HCT116 (cell line): ENCODE results near the gene MARCHF2. TPM values are rescaled to one million over a fixed set of nuclear protein-coding genes. Genes with fewer than 3 reads are reported as not detected.

Source experiments
- ATAC-seq: fragments of 200-7000 bp; cut with Tn5 transposase; 2 replicates; pipeline ENCODE4 v1.9.1; 2020; ENCODE audit warnings: mild to moderate bottlenecking, moderate library complexity
- BruUV-seq: library from RNA; stranded (reverse); fragments of 400-500 nt; replicated peaks from 2 replicates; lab custom pipeline; 2021; lab: Mats Ljungman, UMichigan
- CTCF ChIA-PET: fragments of 300-600 bp; sonication (Branson Sonifier 250); formaldehyde crosslinking; loops from one replicate; lab custom pipeline; 2021; ENCODE audit warnings: antibody characterized with exemption; lab: Charles Lee
- POLR2A ChIA-PET: fragments of 300-600, 350-600 bp; sonication (Branson Sonifier 250); formaldehyde crosslinking; loops from one replicate; lab custom pipeline; 2021; ENCODE audit warnings: antibody characterized with exemption; lab: Charles Lee
- RAD21 ChIA-PET, 2 experiments: fragments of 300-600 bp; sonication (Branson Sonifier 250); formaldehyde crosslinking; loops; one replicate each; lab custom pipeline; 2023; ENCODE audit warnings: low total read pairs in 2 of 2; ENCODE audit not compliant: uncharacterized antibody in 2 of 2, unreplicated experiment in 2 of 2, low non-redundant PET in 1 of 2; lab: Charles Lee
- DNase-seq: peaks from one replicate; pipeline ENCODE4 v3.0.0-alpha.2; 2010; ENCODE audit warnings: low read depth, low spot score
- H2AFZ ChIP-seq: fragments of 200-600 bp; shearing (Covaris generic), sonication (generic); 2 replicates; pipeline ENCODE4 v1.6.1; 2017; ENCODE audit warnings: low read depth, mixed run types, mixed read lengths, antibody characterized with exemption, low read length; ENCODE audit not compliant: poor library complexity, severe bottlenecking
- H3K27ac ChIP-seq: 2 replicates; pipeline ENCODE4 v1.5.1; 2012; ENCODE audit warnings: low read depth, low read length
- H3K27me3 ChIP-seq: fragments of 200-600 bp; sonication (generic); 2 replicates; pipeline ENCODE4 v1.6.1; 2016; ENCODE audit warnings: mixed run types, low read length, mixed read lengths; ENCODE audit not compliant: insufficient read depth
- H3K36me3 ChIP-seq, 2 experiments: fragments of 200-500 bp in 1 of 2; fragments of 200-600 bp in 1 of 2; sonication (Bioruptor generic) in 1 of 2; sonication (generic) in 1 of 2; 2 replicates each; pipeline versions ENCODE4 v1.5.1 to v1.6.1; 2014 to 2016; ENCODE audit warnings: low read length in 2 of 2, inconsistent platforms in 1 of 2, mixed read lengths in 1 of 2, mixed run types in 1 of 2; ENCODE audit not compliant: insufficient read depth in 2 of 2, control insufficient read depth in 1 of 2
- H3K4me1 ChIP-seq, 2 experiments: fragments of 200-600 bp in 1 of 2; sonication (generic) in 1 of 2; 2 replicates each; pipeline versions ENCODE4 v1.5.1 to v1.6.1; 2012 to 2017; ENCODE audit warnings: low read length in 2 of 2, inconsistent platforms in 1 of 2, mild to moderate bottlenecking in 1 of 2, mixed read lengths in 1 of 2, mixed run types in 1 of 2, moderate library complexity in 1 of 2; ENCODE audit not compliant: insufficient read depth in 2 of 2, control insufficient read depth in 1 of 2
- H3K4me2 ChIP-seq: fragments of 200-600 bp; sonication (generic); 2 replicates; pipeline ENCODE4 v1.6.1; 2017; ENCODE audit warnings: mixed run types, low read length, mixed read lengths
- H3K4me3 ChIP-seq, 2 experiments: fragments of 200-600 bp in 1 of 2; sonication (generic) in 1 of 2; replicated peaks in 1 of 2; 2 replicates each; pipeline ENCODE4 v1.5.1; 2011 to 2016; ENCODE audit warnings: low read length in 2 of 2, control low read depth in 1 of 2, low read depth in 1 of 2, mild to moderate bottlenecking in 1 of 2, mixed read lengths in 1 of 2, mixed run types in 1 of 2
- H3K79me2 ChIP-seq: fragments of 200-600 bp; sonication (generic); 2 replicates; pipeline ENCODE4 v1.6.1; 2017; ENCODE audit warnings: mild to moderate bottlenecking, mixed run types, low read length, moderate library complexity, mixed read lengths; ENCODE audit not compliant: insufficient read depth
- H3K9ac ChIP-seq: fragments of 200-600 bp; sonication (generic); 2 replicates; pipeline ENCODE4 v1.6.1; 2016; ENCODE audit warnings: low read length, mixed read lengths
- H3K9me2 ChIP-seq: fragments of 200-600 bp; sonication (generic), shearing (Covaris generic); 2 replicates; pipeline ENCODE4 v1.6.1; 2017; ENCODE audit warnings: mixed run types, mild to moderate bottlenecking, moderate library complexity; ENCODE audit not compliant: insufficient read depth
- H3K9me3 ChIP-seq, 2 experiments: fragments of 200-500 bp in 1 of 2; fragments of 200-600 bp in 1 of 2; sonication (Bioruptor generic) in 1 of 2; sonication (generic) in 1 of 2; 2 replicates each; pipeline ENCODE4 v1.6.1; 2014 to 2017; ENCODE audit warnings: low read length in 2 of 2, mixed read lengths in 2 of 2, inconsistent platforms in 1 of 2, low read depth in 1 of 2, mild to moderate bottlenecking in 1 of 2, mixed run types in 1 of 2, moderate library complexity in 1 of 2; ENCODE audit not compliant: control insufficient read depth in 1 of 2, insufficient read depth in 1 of 2
- H4K20me1 ChIP-seq: fragments of 200-600 bp; sonication (generic), shearing (Covaris generic); 2 replicates; pipeline ENCODE4 v1.6.1; 2017; ENCODE audit warnings: mixed run types, mild to moderate bottlenecking, moderate library complexity; ENCODE audit not compliant: insufficient read depth
- CEBPB ChIP-seq: IDR thresholded peaks from 2 replicates; pipeline ENCODE4 v1.6.1; 2012; ENCODE audit warnings: low read depth
- EZH2 ChIP-seq: fragments of 200-600 bp; sonication (generic); IDR thresholded peaks from 2 replicates; pipeline ENCODE4 v1.6.1; 2017; ENCODE audit warnings: antibody characterized with exemption, mixed run types
- EZH2phosphoT487 ChIP-seq: fragments of 200-600 bp; IDR thresholded peaks from 2 replicates; pipeline ENCODE4 v1.6.1; 2018; ENCODE audit warnings: antibody characterized with exemption, borderline replicate concordance
- FOSL1 ChIP-seq: IDR thresholded peaks from 2 replicates; pipeline ENCODE4 v1.6.1; 2012; ENCODE audit warnings: low read depth
- POLR2AphosphoS5 ChIP-seq: IDR thresholded peaks from 2 replicates; pipeline ENCODE4 v1.6.1; 2011; ENCODE audit warnings: mild to moderate bottlenecking, low read depth, low read length, moderate library complexity
- RAD21 ChIP-seq: IDR thresholded peaks from 2 replicates; pipeline ENCODE4 v1.6.1; 2012; ENCODE audit warnings: low read depth, mild to moderate bottlenecking
- SIN3A ChIP-seq: IDR thresholded peaks from 2 replicates; pipeline ENCODE4 v1.6.1; 2012; ENCODE audit warnings: low read depth
- SRF ChIP-seq: IDR thresholded peaks from 2 replicates; pipeline ENCODE4 v1.6.1; 2012; ENCODE audit warnings: low read depth
- TCF7L2 ChIP-seq: IDR thresholded peaks from 2 replicates; pipeline ENCODE4 v1.7.0; 2011; ENCODE audit warnings: borderline replicate concordance, inconsistent platforms; ENCODE audit not compliant: insufficient read depth, insufficient read length; ENCODE audit errors: extremely low read depth
- YY1 ChIP-seq: IDR thresholded peaks from 2 replicates; pipeline ENCODE4 v1.6.1; 2011; ENCODE audit warnings: low read length, low read depth, moderate library complexity, mild to moderate bottlenecking; ENCODE audit not compliant: insufficient replicate concordance; ENCODE audit errors: extremely low read depth
- ZFX ChIP-seq: fragments of 450-650 bp; IDR thresholded peaks from 2 replicates; pipeline ENCODE4 v1.6.1; 2017
- intact Hi-C: fragments of 100-400 bp; cut with micrococcal nuclease; formaldehyde crosslinking; loops from 2 replicates; pipeline ENCODE4 v1.10.0; 2022
- total RNA-seq: library from RNA; stranded (reverse); gene quantifications from one replicate; pipeline ENCODE4 v1.2.1, GENCODE V29; 2021; ENCODE audit not compliant: unreplicated experiment
- TF ChIP-seq, protein P1 (sequence below), 3 experiments: fragments of 200-600 bp in 1 of 3; sonication (generic) in 1 of 3; IDR thresholded peaks in 2 of 3; conservative IDR thresholded peaks in 1 of 3; 2 replicates each; pipeline ENCODE4 v1.5.1; 2012 to 2017; ENCODE audit warnings: low read depth in 2 of 3, low read length in 2 of 3, antibody characterized with exemption in 1 of 3, borderline replicate concordance in 1 of 3, control low read depth in 1 of 3, mild to moderate bottlenecking in 1 of 3, mixed read lengths in 1 of 3, mixed run types in 1 of 3, moderate library complexity in 1 of 3; ENCODE audit not compliant: insufficient read depth in 1 of 3
- TF ChIP-seq, protein P2 (sequence below): IDR thresholded peaks from 2 replicates; pipeline ENCODE4 v1.6.1; 2012
- TF ChIP-seq, protein P3 (sequence below): IDR thresholded peaks from 2 replicates; pipeline ENCODE4 v1.6.1; 2012
- TF ChIP-seq, protein P4 (sequence below): IDR thresholded peaks from 2 replicates; pipeline ENCODE4 v1.6.1; 2012; ENCODE audit warnings: low read depth

The MARCHF2 gene
- total RNA-seq, 1 experiment from 2014 or later: 22.5 TPM

DNA sequence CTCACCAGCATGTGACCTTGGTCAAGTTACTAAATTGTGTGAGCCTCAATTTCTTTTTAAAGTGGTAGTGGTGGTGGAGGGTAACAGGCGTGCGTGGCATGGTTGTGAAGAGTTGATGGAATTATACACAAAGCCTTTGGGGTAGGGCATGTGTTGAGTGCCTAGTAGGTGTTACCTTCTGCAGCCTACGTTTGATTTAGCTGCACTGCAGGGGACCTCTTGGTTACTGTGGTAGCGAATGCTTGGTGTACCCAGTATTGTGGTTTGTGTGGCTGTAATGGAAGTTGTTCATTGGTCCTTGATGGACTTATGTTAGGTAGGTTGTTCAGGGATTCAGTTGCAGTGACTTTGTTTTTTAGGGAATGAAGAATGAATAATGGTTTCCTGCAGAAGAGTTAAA is 64.8 kb downstream of the MARCHF2 start:
- Histone ChIP-seq H3K27me3 (no peaks in the 10 kb centered on the region), H3K4me2 (no peak overlapping the region), H3K9me2 (no peaks in the 10 kb centered on the region), H3K9ac (no peak overlapping the region), H3K4me3 (no peak overlapping the region), H2AFZ (no peak overlapping the region), H3K9me3 (no peaks in the 10 kb centered on the region), H3K79me2 (peaks cover 100% of the 10 kb centered on the region), H3K4me1 (no peaks in the 10 kb centered on the region), H4K20me1 (no peaks in the 10 kb centered on the region; the same call in 1 of the 2 replicates), H3K36me3 (peaks cover 48 to 59% of the 10 kb centered on the region in 2 experiments), H3K27ac (no peak overlapping the region)
- ChIA-PET POLR2A (no interaction called here), RAD21 (no interaction called here), CTCF (no interaction called here)
- no peak for DNase-seq
- no peak for TF ChIP-seq SRF
- TF ChIP-seq, protein P1, sequence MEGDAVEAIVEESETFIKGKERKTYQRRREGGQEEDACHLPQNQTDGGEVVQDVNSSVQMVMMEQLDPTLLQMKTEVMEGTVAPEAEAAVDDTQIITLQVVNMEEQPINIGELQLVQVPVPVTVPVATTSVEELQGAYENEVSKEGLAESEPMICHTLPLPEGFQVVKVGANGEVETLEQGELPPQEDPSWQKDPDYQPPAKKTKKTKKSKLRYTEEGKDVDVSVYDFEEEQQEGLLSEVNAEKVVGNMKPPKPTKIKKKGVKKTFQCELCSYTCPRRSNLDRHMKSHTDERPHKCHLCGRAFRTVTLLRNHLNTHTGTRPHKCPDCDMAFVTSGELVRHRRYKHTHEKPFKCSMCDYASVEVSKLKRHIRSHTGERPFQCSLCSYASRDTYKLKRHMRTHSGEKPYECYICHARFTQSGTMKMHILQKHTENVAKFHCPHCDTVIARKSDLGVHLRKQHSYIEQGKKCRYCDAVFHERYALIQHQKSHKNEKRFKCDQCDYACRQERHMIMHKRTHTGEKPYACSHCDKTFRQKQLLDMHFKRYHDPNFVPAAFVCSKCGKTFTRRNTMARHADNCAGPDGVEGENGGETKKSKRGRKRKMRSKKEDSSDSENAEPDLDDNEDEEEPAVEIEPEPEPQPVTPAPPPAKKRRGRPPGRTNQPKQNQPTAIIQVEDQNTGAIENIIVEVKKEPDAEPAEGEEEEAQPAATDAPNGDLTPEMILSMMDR (IDR thresholded peaks at IDR 0.05 in 2 of 3, conservative IDR thresholded peaks at IDR 0.05 in 1 of 3; ENCODE audit: borderline replicate concordance in 1 of 3, insufficient read depth in 1 of 3, low read depth in 2 of 3, low read length in 2 of 3): no peak
- ATAC-seq: no peak
- BruUV-seq: no TSS peak
- intact Hi-C loops: no loop called here

DNA sequence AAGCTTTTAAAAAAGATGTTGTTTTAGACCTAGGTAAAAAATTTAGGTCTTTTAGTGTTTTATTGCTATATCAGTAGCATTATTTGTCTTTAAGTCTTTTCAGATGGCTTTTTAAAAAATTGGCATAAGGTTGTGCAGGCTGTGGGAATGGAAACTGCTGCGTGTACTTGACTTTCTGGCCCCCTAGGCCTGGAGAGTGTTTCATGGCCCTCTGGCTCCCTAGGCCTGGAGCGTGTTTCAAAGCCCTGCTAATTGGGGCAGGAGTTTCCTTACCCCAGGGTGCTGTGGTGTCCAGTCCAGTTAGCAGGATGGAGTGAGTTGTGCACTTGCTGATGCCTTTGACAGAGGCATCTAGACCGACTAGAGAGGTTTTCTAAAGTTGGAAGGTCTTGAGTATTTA is 65.5 kb downstream of the MARCHF2 start:
- ChIA-PET CTCF (no interaction called here), POLR2A (no interaction called here), RAD21 (no interaction called here)
- Histone ChIP-seq H3K36me3 (peaks cover 47 to 56% of the 10 kb centered on the region in 2 experiments), H3K4me2 (no peak overlapping the region), H4K20me1 (no peaks in the 10 kb centered on the region; the same call in 1 of the 2 replicates), H3K9me3 (no peaks in the 10 kb centered on the region), H3K27ac (no peak overlapping the region), H3K9me2 (no peaks in the 10 kb centered on the region), H2AFZ (no peak overlapping the region), H3K4me3 (no peak overlapping the region), H3K4me1 (no peaks in the 10 kb centered on the region), H3K79me2 (peaks cover 100% of the 10 kb centered on the region), H3K9ac (no peak overlapping the region), H3K27me3 (no peaks in the 10 kb centered on the region)
- DNase-seq (no peak), ATAC-seq (no peak)
- no TSS peak for BruUV-seq
- intact Hi-C loops: no loop called here
- TF ChIP-seq ZFX (no peak), RAD21 (no peak), CEBPB (no peak), EZH2phosphoT487 (no peak), YY1 (no peak), SIN3A (no peak), EZH2 (no peak), TCF7L2 (no peak), FOSL1 (no peak), POLR2AphosphoS5 (no peak; the same call in 1 of the 2 replicates)
- TF ChIP-seq, protein P2, sequence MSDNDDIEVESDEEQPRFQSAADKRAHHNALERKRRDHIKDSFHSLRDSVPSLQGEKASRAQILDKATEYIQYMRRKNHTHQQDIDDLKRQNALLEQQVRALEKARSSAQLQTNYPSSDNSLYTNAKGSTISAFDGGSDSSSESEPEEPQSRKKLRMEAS: no peak
- TF ChIP-seq, protein P3, sequence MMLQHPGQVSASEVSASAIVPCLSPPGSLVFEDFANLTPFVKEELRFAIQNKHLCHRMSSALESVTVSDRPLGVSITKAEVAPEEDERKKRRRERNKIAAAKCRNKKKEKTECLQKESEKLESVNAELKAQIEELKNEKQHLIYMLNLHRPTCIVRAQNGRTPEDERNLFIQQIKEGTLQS: no peak
- TF ChIP-seq, protein P4, sequence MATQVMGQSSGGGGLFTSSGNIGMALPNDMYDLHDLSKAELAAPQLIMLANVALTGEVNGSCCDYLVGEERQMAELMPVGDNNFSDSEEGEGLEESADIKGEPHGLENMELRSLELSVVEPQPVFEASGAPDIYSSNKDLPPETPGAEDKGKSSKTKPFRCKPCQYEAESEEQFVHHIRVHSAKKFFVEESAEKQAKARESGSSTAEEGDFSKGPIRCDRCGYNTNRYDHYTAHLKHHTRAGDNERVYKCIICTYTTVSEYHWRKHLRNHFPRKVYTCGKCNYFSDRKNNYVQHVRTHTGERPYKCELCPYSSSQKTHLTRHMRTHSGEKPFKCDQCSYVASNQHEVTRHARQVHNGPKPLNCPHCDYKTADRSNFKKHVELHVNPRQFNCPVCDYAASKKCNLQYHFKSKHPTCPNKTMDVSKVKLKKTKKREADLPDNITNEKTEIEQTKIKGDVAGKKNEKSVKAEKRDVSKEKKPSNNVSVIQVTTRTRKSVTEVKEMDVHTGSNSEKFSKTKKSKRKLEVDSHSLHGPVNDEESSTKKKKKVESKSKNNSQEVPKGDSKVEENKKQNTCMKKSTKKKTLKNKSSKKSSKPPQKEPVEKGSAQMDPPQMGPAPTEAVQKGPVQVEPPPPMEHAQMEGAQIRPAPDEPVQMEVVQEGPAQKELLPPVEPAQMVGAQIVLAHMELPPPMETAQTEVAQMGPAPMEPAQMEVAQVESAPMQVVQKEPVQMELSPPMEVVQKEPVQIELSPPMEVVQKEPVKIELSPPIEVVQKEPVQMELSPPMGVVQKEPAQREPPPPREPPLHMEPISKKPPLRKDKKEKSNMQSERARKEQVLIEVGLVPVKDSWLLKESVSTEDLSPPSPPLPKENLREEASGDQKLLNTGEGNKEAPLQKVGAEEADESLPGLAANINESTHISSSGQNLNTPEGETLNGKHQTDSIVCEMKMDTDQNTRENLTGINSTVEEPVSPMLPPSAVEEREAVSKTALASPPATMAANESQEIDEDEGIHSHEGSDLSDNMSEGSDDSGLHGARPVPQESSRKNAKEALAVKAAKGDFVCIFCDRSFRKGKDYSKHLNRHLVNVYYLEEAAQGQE: no peak
